ENCODE measurements around the gene PEMT.

DNA sequence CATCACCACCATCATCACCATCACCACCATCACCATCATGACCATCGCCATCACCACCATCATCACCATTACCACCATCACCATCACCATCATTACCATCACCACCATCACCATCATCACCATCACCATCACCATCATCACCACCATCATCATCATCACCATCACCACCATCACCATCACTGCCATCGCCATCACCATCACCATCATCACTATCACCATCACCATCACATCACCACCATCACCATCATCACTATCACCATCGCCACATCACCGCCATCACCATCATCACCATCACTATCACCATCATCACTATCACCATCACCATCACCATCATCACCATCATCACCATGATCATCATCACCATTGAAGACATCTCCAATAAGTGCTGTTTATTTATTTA is 131.5 kb downstream of the PEMT start:
- TF ChIP-seq ATF2 (CRISPR knock-in tag; IDR thresholded peaks at IDR 0.05; ENCODE audit: borderline replicate concordance, low read depth): no peak
- TF ChIP-seq, protein P1, sequence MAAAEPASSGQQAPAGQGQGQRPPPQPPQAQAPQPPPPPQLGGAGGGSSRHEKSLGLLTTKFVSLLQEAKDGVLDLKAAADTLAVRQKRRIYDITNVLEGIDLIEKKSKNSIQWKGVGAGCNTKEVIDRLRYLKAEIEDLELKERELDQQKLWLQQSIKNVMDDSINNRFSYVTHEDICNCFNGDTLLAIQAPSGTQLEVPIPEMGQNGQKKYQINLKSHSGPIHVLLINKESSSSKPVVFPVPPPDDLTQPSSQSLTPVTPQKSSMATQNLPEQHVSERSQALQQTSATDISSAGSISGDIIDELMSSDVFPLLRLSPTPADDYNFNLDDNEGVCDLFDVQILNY (CRISPR knock-in tag; IDR thresholded peaks at IDR 0.05): no peak
- TF ChIP-seq, protein P2, sequence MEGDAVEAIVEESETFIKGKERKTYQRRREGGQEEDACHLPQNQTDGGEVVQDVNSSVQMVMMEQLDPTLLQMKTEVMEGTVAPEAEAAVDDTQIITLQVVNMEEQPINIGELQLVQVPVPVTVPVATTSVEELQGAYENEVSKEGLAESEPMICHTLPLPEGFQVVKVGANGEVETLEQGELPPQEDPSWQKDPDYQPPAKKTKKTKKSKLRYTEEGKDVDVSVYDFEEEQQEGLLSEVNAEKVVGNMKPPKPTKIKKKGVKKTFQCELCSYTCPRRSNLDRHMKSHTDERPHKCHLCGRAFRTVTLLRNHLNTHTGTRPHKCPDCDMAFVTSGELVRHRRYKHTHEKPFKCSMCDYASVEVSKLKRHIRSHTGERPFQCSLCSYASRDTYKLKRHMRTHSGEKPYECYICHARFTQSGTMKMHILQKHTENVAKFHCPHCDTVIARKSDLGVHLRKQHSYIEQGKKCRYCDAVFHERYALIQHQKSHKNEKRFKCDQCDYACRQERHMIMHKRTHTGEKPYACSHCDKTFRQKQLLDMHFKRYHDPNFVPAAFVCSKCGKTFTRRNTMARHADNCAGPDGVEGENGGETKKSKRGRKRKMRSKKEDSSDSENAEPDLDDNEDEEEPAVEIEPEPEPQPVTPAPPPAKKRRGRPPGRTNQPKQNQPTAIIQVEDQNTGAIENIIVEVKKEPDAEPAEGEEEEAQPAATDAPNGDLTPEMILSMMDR (IDR thresholded peaks at IDR 0.05): no peak
- TF ChIP-seq MAX (CRISPR knock-in tag; IDR thresholded peaks at IDR 0.05): no peak
- no peak for TF ChIP-seq IRF1 (CRISPR knock-in tag; IDR thresholded peaks at IDR 0.05)
- TF ChIP-seq SMAD3 (CRISPR knock-in tag; IDR thresholded peaks at IDR 0.05; ENCODE audit: borderline replicate concordance): no peak
- no peak for TF ChIP-seq FOXJ3 (CRISPR knock-in tag; IDR thresholded peaks at IDR 0.05; ENCODE audit: borderline replicate concordance)
- no peak for TF ChIP-seq ZNF138 (CRISPR knock-in tag; conservative IDR thresholded peaks at IDR 0.05)
- TF ChIP-seq ATF3 (CRISPR knock-in tag; conservative IDR thresholded peaks at IDR 0.05): no peak
- no peak for TF ChIP-seq RELA (CRISPR knock-in tag; IDR thresholded peaks at IDR 0.05; ENCODE audit: borderline replicate concordance)
- TF ChIP-seq SP1 (CRISPR knock-in tag; conservative IDR thresholded peaks at IDR 0.05): no peak
- TF ChIP-seq NR2C2 (CRISPR knock-in tag; IDR thresholded peaks at IDR 0.05): no peak
- no peak for TF ChIP-seq ARID4B (CRISPR knock-in tag; IDR thresholded peaks at IDR 0.05; ENCODE audit: borderline replicate concordance)
- no peak for TF ChIP-seq NFE2L1 (CRISPR knock-in tag; IDR thresholded peaks at IDR 0.05)

All from WTC11 (cell line).